NCI-H524 treated with DMSO at 0.1 percent for 48 hours (cell line): Measurements from ENCODE around the gene FLT1.

ENCODE experiments used
- DNase-seq: peaks from one replicate; lab custom pipeline; 2025; lab: John Stamatoyannopoulos, UW

The FLT1 gene

DNA sequence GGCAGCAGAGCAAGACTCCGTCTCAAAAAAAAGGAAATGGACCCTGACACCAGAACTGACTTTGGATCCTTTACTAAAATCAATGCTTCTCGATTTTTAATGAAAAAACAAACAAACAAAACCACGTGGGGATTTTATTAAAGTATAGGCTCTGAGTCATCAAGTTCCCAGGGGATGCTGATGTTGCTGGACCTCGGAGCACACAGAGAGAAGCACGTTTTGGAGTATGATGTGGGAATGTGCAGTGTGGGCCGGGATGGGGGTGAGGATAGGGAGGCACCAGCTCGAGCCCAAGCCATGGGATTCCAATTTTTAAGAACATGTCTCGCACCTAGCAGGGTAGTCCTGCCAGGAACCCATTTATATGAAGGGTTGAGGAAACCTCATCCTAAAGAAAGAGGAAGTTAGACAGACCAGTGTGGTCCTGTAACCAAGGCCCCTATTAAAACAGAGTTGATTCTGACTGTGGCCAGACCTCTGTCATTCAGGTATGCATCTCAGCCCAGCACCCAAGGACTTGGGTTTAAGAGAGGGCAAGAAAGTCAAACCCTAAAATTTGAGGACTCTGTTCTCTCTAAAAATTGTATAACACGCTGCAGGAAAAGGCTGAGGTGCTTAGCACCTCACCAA is 6.4 kb downstream of the FLT1 start:
- DNase-seq: no peak

DNA sequence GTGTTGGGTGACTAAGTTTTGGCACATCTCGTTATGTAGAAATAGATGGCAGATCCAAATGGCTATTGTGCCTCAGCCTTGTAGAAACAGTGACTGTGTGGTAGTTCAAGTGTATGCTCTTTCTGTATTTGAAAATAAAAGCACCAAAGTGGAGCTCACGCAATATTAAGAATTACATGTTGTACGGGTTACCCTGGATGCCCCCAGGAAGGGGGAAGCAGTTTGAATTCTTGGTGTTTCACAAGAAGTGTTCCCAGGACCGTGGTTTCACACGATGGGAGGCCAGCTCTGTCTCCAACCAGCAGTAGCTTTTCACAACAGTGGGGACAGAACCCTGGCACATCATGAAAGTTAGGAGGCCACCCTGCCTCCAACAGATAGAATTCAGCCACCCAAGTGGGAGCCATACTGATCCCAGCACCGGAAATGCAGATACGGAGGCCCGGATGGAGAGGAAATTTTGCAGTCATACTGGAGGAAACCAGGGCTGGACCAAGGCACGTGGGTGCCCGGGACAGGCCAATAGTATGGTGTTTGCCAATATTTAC is 8.9 kb downstream of the FLT1 start:
- DNase-seq: no peak

DNA sequence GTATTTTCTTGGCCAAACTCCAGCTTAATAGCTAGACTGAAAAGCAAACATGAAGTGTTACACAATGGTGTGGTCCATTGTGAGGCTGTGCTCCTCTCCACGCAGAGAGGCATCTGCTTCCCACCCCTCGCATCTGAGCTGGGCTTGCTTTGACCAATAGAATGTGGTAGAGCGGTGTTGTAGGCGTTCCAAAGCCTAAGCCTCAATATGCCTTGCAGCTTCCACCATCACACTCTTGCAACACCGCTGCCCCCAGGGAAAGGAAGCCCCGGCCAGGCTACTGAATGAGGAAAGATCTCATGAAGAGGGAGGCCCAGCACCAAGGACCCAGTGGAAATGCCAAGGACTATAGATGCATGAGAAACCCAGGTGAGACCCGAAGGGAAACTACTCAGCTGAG is 9.4 kb downstream of the FLT1 start:
- DNase-seq: no peak

DNA sequence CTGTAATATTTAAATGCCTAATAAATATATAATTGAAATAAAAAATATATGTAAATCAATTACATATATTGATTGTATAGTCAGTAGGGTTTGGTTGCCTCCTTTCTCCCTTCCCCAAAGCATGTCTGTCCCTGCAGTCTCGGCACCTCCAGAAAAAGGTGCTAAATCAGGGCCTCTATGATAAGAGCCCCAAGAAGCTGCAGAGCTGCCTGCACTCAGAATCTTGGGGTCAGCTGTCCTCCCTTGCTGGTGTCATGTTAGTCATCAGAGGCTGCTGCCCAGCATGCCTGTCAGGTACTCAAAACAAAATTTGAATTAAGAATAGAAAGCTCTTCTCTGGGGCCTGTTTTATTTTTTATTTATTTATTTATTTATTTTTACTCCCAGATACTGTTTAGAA is 9.8 kb downstream of the FLT1 start:
- no peak for DNase-seq

DNA sequence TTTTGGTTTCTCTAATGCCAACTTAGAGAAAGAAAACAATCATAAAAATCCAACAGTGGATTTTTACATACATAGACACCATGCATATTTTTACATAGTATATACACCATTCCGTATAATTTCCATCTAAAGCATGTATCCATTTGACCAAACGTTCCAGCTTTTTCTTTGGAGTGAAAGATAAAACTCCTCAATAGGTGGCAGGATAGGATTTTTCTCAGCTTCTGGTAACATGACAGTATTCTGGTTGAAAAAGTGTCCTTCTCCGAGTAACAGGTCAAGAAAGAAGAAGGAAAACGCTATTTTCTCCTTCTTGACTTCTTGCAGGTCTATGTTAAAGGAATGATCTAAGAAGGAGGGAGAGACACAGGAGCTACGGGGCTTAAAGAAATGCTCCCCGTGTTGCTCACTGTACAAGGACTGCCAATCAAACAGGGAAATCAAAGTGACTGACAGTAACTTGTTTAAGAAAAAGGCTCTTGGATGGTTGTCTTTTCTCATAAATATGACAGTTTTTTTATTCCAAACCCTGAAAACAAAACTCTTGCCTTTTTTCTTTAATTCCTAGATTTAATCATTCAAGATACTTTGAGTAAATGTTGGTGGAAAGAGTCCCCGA is 11.5 kb downstream of the FLT1 start:
- no peak for DNase-seq

GRCh38 chr13:28479005-28479404 is 15.9 kb downstream of the FLT1 start:
- DNase-seq: no peak

DNA sequence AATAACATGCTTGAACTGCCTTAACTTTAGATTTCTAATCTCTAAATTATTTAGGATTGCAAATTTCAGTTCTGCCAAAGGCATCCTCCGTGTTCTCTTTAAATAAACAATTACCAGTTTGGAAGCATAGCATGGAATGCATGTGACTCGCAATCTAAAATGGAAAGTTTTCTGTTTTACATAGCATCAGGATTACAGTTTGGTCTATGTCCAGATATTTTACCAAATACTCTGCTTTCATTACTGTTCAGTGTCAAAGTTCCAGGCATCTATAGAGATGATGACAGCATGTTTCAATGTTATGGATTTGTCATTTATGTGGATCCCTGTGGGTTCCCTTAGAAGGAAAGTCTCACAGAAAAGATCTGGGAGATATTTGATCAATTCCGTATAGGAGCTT is 16.8 kb downstream of the FLT1 start:
- DNase-seq: no peak

- DNase-seq: no peak
These were observed 17.3 kb downstream of the FLT1 start for GRCh38 chr13:28477709-28477973.

- DNase-seq: no peak
These were observed 17.8 kb downstream of the FLT1 start for GRCh38 chr13:28476919-28477708.

GRCh38 chr13:28475916-28476725 is 18.8 kb downstream of the FLT1 start:
- DNase-seq: no peak

GRCh38 chr13:28474491-28475134 is 20.3 kb downstream of the FLT1 start:
- no peak for DNase-seq

GRCh38 chr13:28473044-28473443 is 21.9 kb downstream of the FLT1 start:
- DNase-seq: no peak

DNA sequence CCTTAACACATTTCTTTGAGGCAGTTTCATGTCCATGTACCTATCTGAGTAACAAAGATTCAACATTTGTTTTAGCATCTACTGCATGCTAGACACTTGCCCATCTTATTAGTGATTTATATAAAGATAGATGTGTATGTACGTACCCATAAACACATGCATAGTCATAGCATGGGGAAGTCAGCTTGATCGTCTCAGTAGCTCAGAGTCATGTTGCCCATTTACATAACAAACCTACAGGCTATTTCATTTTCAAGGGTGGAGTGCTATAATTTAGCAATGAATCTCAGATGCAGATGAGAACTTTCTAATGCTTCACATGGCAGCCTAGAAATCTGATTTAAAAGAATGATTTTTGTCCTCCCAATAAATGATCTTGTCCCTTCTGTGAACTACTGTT is 23.5 kb downstream of the FLT1 start:
- DNase-seq: no peak

- DNase-seq: no peak
These were observed 24.6 kb downstream of the FLT1 start for GRCh38 chr13:28470296-28470695.

DNA sequence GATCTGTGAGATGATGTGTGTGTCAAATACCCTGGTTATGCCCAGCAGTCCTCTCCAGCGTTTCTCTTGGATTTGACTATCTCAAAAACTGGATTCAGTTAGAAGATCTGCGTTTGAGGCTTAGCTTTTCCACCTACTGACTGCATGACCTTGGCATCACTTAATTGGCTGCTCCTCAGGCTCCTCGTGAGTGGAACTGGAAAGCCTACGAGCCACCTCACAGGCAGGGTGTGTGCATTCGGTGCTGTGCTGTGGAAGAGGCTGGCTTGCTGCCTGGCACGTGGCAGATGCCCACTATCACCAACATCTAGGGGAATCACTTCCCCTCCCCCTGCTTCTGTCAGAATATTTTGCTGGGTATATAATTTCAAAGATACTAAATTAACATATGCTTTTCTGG is 25.6 kb downstream of the FLT1 start:
- DNase-seq: no peak

GRCh38 chr13:28468023-28468915 is 26.7 kb downstream of the FLT1 start:
- DNase-seq: no peak

GRCh38 chr13:28467034-28467433 is 27.9 kb downstream of the FLT1 start:
- no peak for DNase-seq

DNA sequence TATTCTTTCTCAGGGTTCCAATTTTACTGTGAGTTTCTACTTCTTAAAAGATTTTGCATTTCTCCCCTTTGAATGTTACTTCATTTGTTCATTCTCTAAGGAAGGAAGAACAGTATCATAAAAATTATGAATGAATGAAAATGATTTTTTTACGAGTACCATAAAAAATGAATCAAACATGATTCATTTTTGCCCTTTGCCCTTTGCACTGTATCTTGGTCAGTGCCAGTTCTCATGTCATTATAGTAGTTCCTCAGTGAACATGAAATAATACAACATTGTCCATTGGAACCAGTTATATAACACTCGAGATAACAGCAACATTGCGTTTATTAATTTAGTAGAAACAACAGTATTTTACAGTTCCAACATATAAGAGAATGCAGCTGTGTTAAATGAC is 28.8 kb downstream of the FLT1 start:
- no peak for DNase-seq

GRCh38 chr13:28464861-28465460 is 30.0 kb downstream of the FLT1 start:
- DNase-seq: peak; percentile 71

GRCh38 chr13:28463481-28463880 is 31.4 kb downstream of the FLT1 start:
- no peak for DNase-seq

DNA sequence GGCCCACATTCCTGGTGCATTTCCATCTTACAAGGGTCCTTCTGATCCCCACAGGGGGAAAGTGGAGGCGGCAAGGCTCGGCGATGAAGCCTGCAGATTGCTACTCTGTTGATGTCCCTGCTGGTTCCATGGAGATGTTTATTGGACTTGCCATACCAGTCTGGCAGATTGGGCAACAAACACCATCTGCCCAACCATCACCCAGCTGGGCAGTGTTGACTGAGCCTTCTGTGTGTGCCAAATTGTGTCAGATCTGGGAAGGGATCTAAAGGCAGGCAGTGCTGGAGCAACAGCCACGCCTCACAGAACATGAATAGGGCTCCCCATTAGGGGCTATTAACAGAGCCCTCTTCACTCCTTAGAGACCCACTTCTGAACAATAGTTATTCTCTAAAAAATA is 35.0 kb downstream of the FLT1 start:
- no peak for DNase-seq
